ENCODE measurements around the gene RAVER1. TPM values are rescaled to one million over a fixed set of nuclear protein-coding genes. Genes with fewer than 3 reads are reported as not detected.
A peak's percentile ranks its signal among the peaks of the same experiment; 100 is the strongest.

The RAVER1 gene
- total and polyA plus RNA-seq, 2 of the 13 experiments (the other 11 are each of a cell fraction or from before 2014, with no cell fraction given) = 3.6 to 7.9 TPM

DNA sequence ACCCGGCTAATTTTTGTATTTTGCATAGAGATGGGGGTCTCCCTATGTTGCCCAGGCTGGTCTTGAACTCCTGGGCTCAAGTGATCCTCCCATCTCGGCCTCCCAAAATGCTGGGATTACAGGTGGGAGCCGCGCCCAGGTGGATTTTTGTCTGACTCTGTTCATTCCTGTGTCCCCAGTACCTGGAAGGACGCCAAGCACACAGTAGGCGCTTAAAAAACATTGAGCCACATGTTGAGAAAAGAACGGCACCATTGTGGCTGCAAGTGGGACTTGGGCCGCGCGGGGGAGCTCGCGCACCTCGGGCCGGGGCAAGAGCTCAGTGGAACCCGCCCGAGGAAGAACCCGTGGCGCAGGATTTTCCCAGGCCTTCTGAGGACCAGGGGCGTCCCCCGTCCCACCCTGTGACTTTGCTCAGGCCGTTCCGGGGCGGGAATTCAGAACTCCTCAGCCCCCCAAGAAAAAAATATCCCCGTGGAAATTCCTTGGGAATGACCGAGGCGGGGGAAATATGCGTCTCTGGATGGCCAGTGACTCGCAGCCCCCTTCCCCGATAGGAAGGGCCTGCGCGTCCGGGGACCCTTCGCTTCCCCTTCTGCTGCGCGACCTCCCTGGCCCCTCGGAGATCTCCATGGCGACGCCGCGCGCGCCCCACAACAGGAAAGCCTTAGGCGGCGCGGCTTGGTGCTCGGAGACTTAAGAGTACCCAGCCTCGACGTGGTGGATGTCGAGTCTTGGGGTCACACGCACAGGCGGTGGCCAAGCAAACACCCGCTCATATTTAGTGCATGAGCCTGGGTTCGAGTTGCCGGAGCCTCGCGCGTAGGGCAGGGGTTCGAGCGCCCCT, 63.8 kb downstream of the RAVER1 start (continued):
- no peak for TF ChIP-seq ZNF407 (CRISPR knock-in tag; IDR thresholded peaks at IDR 0.05; ENCODE audit: not compliant biosample characterization)
- TF ChIP-seq AKNA (CRISPR knock-in tag; IDR thresholded peaks at IDR 0.05; ENCODE audit: borderline replicate concordance) = no peak
- TF ChIP-seq DR1 (CRISPR knock-in tag; IDR thresholded peaks at IDR 0.05) = no peak
- TF ChIP-seq, protein P1, sequence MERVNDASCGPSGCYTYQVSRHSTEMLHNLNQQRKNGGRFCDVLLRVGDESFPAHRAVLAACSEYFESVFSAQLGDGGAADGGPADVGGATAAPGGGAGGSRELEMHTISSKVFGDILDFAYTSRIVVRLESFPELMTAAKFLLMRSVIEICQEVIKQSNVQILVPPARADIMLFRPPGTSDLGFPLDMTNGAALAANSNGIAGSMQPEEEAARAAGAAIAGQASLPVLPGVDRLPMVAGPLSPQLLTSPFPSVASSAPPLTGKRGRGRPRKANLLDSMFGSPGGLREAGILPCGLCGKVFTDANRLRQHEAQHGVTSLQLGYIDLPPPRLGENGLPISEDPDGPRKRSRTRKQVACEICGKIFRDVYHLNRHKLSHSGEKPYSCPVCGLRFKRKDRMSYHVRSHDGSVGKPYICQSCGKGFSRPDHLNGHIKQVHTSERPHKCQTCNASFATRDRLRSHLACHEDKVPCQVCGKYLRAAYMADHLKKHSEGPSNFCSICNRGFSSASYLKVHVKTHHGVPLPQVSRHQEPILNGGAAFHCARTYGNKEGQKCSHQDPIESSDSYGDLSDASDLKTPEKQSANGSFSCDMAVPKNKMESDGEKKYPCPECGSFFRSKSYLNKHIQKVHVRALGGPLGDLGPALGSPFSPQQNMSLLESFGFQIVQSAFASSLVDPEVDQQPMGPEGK (CRISPR knock-in tag; IDR thresholded peaks at IDR 0.05) = no peak; the same call in 1 of the 2 replicates
- TF ChIP-seq ZMYM3 (CRISPR knock-in tag; IDR thresholded peaks at IDR 0.05) = peak; percentile 68
- no peak for TF ChIP-seq ZNF746 (CRISPR knock-in tag; IDR thresholded peaks at IDR 0.05)
- no peak for TF ChIP-seq SP4 (CRISPR knock-in tag; IDR thresholded peaks at IDR 0.05)
- no peak for TF ChIP-seq ZNF207 (IDR thresholded peaks at IDR 0.05; ENCODE audit: borderline replicate concordance)
- no peak for TF ChIP-seq FOXP1 (IDR thresholded peaks at IDR 0.05)
- TF ChIP-seq FOXP1 (CRISPR knock-in tag; IDR thresholded peaks at IDR 0.05) = no peak
- TF ChIP-seq, protein P2, sequence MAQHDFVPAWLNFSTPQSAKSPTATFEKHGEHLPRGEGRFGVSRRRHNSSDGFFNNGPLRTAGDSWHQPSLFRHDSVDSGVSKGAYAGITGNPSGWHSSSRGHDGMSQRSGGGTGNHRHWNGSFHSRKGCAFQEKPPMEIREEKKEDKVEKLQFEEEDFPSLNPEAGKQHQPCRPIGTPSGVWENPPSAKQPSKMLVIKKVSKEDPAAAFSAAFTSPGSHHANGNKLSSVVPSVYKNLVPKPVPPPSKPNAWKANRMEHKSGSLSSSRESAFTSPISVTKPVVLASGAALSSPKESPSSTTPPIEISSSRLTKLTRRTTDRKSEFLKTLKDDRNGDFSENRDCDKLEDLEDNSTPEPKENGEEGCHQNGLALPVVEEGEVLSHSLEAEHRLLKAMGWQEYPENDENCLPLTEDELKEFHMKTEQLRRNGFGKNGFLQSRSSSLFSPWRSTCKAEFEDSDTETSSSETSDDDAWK (CRISPR knock-in tag; IDR thresholded peaks at IDR 0.05) = no peak

Measured in HepG2 (cell line).